Stomach smooth muscle (tissue), 2 donors: ENCODE data around the gene C21orf91.

Experiments
- H3K27ac ChIP-seq: one replicate; pipeline ENCODE4 v1.7.0; 2013; ENCODE audit warnings: mild to moderate bottlenecking, low read length, inconsistent platforms
- H3K27me3 ChIP-seq, 2 donors: one replicate each; pipeline ENCODE4 v1.7.0; 2013; ENCODE audit warnings: low read length in 2 of 2; ENCODE audit not compliant: insufficient read depth in 2 of 2, control insufficient read depth in 1 of 2
- H3K36me3 ChIP-seq, 2 donors: one replicate each; pipeline ENCODE4 v1.7.0; 2013; ENCODE audit warnings: low read length in 2 of 2; ENCODE audit not compliant: control insufficient read depth in 2 of 2, insufficient read depth in 2 of 2
- H3K4me1 ChIP-seq: one replicate; pipeline ENCODE4 v1.7.0; 2013; ENCODE audit warnings: low read length; ENCODE audit not compliant: control insufficient read depth, insufficient read depth
- H3K4me3 ChIP-seq, 2 donors: one replicate each; pipeline ENCODE4 v1.7.0; 2013; ENCODE audit warnings: low read length in 2 of 2
- H3K9ac ChIP-seq, 2 donors: one replicate each; pipeline ENCODE4 v1.7.0; 2013; ENCODE audit warnings: low read length in 2 of 2, mild to moderate bottlenecking in 1 of 2
- H3K9me3 ChIP-seq, 2 donors: one replicate each; pipeline ENCODE4 v1.7.0; 2013; ENCODE audit warnings: low read length in 2 of 2; ENCODE audit not compliant: control insufficient read depth in 2 of 2
- donor health status: healthy.
- donor health status: Pancreatic carcinoma.

The C21orf91 gene

GRCh38 chr21:17785403-17785788, 33.8 kb downstream of the C21orf91 start:
- no peak overlapping the region for H3K27ac ChIP-seq
- H3K4me3 ChIP-seq, result no peak overlapping the region
- H3K9ac ChIP-seq, result no peak overlapping the region
- H3K27me3 ChIP-seq, result no peaks in the 10 kb centered on the region
- H3K9me3 ChIP-seq, result no peaks in the 10 kb centered on the region
- H3K36me3 ChIP-seq, result peaks cover 8 to 14% of the 10 kb centered on the region in 2 donors
- H3K4me1 ChIP-seq, result no peaks in the 10 kb centered on the region

- no peak overlapping the region for H3K4me3 ChIP-seq
- peaks cover 8 to 14% of the 10 kb centered on the region in 2 donors for H3K36me3 ChIP-seq
- no peak overlapping the region for H3K27ac ChIP-seq
- H3K9ac ChIP-seq, result no peak overlapping the region
- H3K27me3 ChIP-seq, result no peaks in the 10 kb centered on the region
- H3K4me1 ChIP-seq, result no peaks in the 10 kb centered on the region
- H3K9me3 ChIP-seq, result no peaks in the 10 kb centered on the region
These were observed 34.4 kb downstream of the C21orf91 start for GRCh38 chr21:17784604-17785402.

- Histone ChIP-seq H3K4me3 (no peak overlapping the region), H3K9me3 (no peaks in the 10 kb centered on the region), H3K4me1 (no peaks in the 10 kb centered on the region), H3K36me3 (peaks cover 8 to 14% of the 10 kb centered on the region in 2 donors), H3K27me3 (no peaks in the 10 kb centered on the region), H3K27ac (no peak overlapping the region), H3K9ac (no peak overlapping the region)
These were observed 35.0 kb downstream of the C21orf91 start for GRCh38 chr21:17784180-17784598.

GRCh38 chr21:17783481-17784179, 35.5 kb downstream of the C21orf91 start:
- H3K36me3 ChIP-seq, result peaks cover 8 to 14% of the 10 kb centered on the region in 2 donors
- no peak overlapping the region for H3K4me3 ChIP-seq
- H3K27ac ChIP-seq, result no peak overlapping the region
- no peaks in the 10 kb centered on the region for H3K27me3 ChIP-seq
- no peaks in the 10 kb centered on the region for H3K4me1 ChIP-seq
- H3K9ac ChIP-seq, result no peak overlapping the region
- H3K9me3 ChIP-seq, result no peaks in the 10 kb centered on the region

GRCh38 chr21:17783003-17783402, 36.2 kb downstream of the C21orf91 start:
- Histone ChIP-seq H3K27ac (no peak overlapping the region), H3K4me3 (no peak overlapping the region), H3K9ac (no peak overlapping the region), H3K27me3 (no peaks in the 10 kb centered on the region), H3K4me1 (no peaks in the 10 kb centered on the region), H3K9me3 (no peaks in the 10 kb centered on the region), H3K36me3 (peaks cover 8 to 13% of the 10 kb centered on the region in 2 donors)

- no peak overlapping the region for H3K27ac ChIP-seq
- no peaks in the 10 kb centered on the region for H3K4me1 ChIP-seq
- H3K27me3 ChIP-seq, result no peaks in the 10 kb centered on the region
- no peak overlapping the region for H3K4me3 ChIP-seq
- no peak overlapping the region for H3K9ac ChIP-seq
- H3K9me3 ChIP-seq, result no peaks in the 10 kb centered on the region
- peaks cover 7 to 12% of the 10 kb centered on the region in 2 donors for H3K36me3 ChIP-seq
These were observed 37.1 kb downstream of the C21orf91 start for GRCh38 chr21:17782051-17782450.

GRCh38 chr21:17781524-17781923, 37.6 kb downstream of the C21orf91 start:
- no peak overlapping the region for H3K27ac ChIP-seq
- no peak overlapping the region for H3K9ac ChIP-seq
- H3K36me3 ChIP-seq, result peaks cover 2 to 7% of the 10 kb centered on the region in 2 donors
- H3K27me3 ChIP-seq, result no peaks in the 10 kb centered on the region
- no peaks in the 10 kb centered on the region for H3K9me3 ChIP-seq
- H3K4me1 ChIP-seq, result no peaks in the 10 kb centered on the region
- no peak overlapping the region for H3K4me3 ChIP-seq

GRCh38 chr21:17780539-17780938, 38.6 kb downstream of the C21orf91 start:
- H3K4me3 ChIP-seq, result no peak overlapping the region
- H3K36me3 ChIP-seq, result peaks cover 0 to 2% of the 10 kb centered on the region in 2 donors
- no peaks in the 10 kb centered on the region for H3K9me3 ChIP-seq
- H3K27ac ChIP-seq, result no peak overlapping the region
- no peaks in the 10 kb centered on the region for H3K4me1 ChIP-seq
- H3K27me3 ChIP-seq, result no peaks in the 10 kb centered on the region
- no peak overlapping the region for H3K9ac ChIP-seq

- no peaks in the 10 kb centered on the region for H3K27me3 ChIP-seq
- no peaks in the 10 kb centered on the region for H3K4me1 ChIP-seq
- H3K9me3 ChIP-seq, result no peaks in the 10 kb centered on the region
- no peak overlapping the region for H3K9ac ChIP-seq
- H3K27ac ChIP-seq, result no peak overlapping the region
- H3K4me3 ChIP-seq, result no peak overlapping the region
- no peaks in the 10 kb centered on the region for H3K36me3 ChIP-seq
These were observed 39.2 kb downstream of the C21orf91 start for GRCh38 chr21:17779980-17780379.

GRCh38 chr21:17779496-17779895, 39.7 kb downstream of the C21orf91 start:
- Histone ChIP-seq H3K27ac (no peak overlapping the region), H3K36me3 (no peaks in the 10 kb centered on the region), H3K9me3 (no peaks in the 10 kb centered on the region), H3K27me3 (no peaks in the 10 kb centered on the region), H3K9ac (no peak overlapping the region), H3K4me3 (no peak overlapping the region), H3K4me1 (no peaks in the 10 kb centered on the region)
